ENCODE data around the gene MYL5.
"Not testable (repeated sequence)": the region's sequence is repeated elsewhere in the genome, so short reads cannot be mapped to it uniquely, and the experiment has no call there.

The MYL5 gene

GRCh38 chr4:657834-658667, 16.3 kb upstream of the MYL5 start:
- DNase-seq, result no peak

GRCh38 chr4:658681-659667, 15.4 kb upstream of the MYL5 start:
- DNase-seq, result no peak

DNA sequence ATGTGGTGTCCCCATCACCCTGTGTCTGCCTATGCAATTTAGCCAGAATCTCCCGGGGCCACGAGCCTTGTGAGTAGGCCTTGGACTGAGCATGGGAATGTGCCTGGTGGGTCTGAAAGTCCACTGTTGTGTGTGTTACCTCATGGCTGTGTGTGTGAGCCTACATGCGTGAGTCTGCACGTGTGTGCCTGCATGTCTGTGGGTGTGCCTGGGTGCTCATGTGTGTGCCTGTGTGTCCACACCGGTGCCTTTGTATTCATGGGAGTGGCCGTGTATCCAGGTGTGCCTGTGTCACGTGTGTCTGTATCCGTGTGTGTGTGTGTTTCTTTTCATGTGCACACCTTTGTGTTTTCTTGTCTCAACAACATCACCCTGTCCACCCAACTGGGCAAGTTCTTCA, 14.5 kb upstream of the MYL5 start:
- DNase-seq, result no peak

DNA sequence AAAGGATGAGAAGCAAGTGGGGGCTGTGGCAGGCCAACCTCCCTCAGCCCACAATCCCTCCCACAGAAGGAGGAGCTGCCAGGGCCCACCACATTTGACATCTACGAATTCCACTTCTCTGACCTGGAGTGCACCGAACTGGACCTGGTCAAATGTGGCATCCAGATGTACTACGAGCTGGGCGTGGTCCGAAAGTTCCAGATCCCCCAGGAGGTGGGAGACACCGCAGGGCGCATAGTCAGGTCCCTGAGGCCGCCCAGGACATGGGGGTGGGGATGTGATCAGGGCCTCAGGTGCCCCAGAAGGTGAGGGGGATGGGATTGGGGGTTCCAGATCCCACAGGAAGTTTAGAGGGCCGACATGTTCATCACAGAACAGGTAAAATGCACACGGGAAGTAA, 13.9 kb upstream of the MYL5 start:
- DNase-seq, result no peak

GRCh38 chr4:661231-661630, 13.1 kb upstream of the MYL5 start:
- no peak for DNase-seq

DNA sequence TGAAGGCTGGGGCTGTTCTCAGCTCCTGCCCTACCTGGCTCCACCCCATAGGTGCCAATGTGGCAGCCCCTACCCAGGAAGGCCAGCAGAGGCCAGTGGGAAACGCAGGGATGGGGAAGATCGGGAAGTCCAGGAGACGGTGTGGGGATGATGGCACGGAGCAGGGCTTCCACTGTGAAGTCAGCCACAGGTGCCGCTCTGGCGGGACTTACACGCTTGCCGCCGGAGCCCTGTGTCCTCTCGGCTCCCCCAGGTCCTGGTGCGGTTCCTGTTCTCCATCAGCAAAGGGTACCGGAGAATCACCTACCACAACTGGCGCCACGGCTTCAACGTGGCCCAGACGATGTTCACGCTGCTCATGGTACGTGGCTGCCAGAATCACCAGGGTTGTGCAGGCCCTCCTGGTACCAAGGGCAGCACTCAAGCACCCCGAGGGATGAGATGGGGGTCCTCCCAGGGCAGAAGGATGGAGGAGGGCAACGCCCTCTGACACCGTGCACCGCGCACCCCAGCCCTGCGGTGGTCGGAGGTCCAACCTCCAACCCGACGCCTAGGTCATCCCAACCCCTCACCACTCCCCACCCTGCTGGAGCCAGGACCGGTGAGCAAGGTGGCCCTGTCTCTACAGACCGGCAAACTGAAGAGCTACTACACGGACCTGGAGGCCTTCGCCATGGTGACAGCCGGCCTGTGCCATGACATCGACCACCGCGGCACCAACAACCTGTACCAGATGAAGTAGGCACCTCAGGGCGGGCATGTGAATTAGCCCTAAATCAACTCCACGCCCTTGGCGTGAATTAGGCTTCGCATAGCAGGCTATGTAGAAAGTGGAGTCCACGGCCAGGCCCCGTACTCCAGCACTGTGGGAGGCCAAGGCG, 12.2 kb upstream of the MYL5 start:
- no peak for DNase-seq

- DNase-seq, result no peak
These were observed 11.3 kb upstream of the MYL5 start for GRCh38 chr4:663046-663437.

- peak; percentile 46 for DNase-seq
These were observed 10.6 kb upstream of the MYL5 start for GRCh38 chr4:663438-664428.

- no peak for DNase-seq
These were observed 9.6 kb upstream of the MYL5 start for GRCh38 chr4:664713-665231.

DNA sequence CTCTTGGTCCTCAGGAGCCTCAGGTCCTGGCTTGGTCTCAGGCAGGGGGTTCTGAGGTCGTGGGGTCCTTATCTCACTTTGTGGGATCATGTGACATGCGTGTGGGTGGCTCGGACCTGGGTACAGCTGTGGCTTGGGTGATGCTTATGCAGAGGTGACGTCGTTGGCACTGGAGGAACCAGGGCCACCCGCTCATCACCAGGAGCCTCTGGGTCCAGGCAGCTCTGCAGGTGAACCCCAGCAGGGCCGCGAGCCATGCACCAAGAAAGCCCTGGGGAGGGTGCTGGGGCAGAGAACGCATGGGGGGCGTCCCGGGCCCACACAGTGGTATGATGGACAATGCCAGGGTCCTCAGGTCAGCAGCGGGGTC, 9.0 kb upstream of the MYL5 start:
- DNase-seq, result no peak

DNA sequence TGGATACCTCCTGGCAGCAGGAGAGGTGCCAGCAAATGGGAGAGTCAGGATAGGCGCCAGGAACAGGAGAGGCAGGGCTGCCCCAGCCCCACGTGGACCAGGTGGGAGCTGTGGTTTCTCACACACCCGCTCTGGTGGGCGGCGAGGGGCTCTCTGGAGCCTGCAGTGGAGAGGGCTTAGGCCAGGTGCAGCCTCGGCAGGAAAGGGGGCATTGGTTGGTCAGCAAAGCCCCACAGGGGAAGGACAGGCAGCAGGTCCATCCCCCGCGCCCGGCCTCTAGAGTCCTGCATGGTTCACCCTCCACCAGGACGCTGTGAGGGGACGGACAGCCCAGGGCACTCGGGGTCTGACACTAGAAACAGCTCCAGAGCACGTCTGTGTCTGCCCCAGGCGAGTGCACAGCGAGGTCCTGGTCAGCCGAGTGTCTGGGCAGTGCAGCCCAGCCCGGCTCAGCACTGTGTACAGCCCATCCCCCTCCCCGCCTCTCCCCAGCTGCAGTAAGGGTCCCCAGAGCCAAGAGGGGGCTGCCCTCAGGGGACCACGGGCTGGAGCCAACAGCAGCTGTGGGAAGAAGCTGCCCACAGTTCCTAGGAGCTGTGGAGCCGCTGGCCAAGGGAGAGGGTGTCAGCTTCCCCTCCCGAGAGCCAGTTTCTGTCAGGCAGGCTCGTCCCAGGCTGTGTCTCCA, 8.4 kb upstream of the MYL5 start:
- DNase-seq, result no peak

DNA sequence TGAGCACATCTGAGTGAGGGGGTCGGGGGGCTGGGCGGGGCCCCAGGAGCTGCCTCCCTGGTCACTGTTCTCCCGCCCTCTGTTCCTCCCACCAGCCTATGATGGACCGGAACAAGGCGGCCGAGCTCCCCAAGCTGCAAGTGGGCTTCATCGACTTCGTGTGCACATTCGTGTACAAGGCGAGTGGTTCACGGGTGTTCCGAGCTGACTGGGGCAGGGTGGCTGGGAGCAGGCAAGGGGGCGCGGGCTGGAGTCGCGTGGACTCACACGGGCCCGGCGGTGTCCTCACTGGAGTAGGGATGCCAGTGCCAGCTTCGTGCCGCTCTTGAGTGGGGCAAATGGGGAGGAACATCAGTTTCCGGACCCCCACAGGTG, 7.9 kb upstream of the MYL5 start:
- no peak for DNase-seq

DNA sequence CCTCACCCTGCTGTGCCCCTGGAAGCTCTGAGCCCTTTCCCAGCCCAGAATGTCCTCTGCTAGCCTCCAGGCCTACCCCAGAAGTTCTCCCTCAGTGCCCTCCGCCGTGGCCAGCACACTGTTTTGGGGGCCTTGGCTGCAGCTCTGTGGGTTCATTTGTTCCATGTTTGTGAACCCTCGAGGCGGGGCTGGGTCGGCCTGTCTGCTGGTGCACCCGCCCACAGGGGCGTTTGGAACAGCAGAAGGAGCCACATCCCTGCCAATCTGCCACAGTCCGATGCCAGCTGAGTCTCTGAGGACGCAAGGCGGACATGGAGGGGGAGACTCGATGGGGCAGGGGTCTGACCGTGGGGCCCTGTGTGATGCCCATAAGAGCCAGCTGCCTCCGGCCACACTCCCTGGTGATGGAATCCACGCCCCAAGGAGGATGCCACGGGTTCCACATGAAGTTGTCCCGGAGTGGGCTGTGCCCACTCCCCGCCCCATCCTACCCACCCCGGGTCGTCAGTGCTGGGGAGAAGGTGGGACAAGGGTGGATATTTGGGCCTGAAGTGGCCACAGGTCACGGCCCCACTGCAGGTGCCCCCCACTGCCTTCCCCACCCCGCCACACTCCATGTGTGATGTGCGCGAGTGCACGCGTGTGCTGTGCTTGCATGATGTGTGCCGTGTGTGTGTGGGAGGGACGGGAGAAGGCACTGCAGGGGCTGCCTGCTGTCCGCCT, 7.4 kb upstream of the MYL5 start:
- no peak for DNase-seq

DNA sequence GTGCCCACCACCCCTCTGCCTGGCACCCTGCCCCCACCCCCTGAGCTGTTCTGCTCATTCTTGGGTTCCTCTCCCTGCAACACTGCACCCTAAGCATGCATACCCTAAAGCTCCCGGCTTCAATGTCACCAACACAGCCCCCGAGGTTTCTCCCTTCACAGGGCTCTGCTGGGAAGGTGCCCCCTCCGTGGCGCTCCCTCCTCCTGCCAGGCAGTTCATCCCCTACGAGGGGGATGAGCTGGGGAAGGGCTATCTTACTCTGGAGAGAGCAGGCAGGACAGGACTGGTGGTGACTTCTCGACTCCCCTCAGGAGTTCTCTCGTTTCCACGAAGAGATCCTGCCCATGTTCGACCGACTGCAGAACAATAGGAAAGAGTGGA, 6.8 kb upstream of the MYL5 start:
- DNase-seq, result no peak

GRCh38 chr4:668219-668618, 6.1 kb upstream of the MYL5 start:
- not testable (repeated sequence) for DNase-seq

DNA sequence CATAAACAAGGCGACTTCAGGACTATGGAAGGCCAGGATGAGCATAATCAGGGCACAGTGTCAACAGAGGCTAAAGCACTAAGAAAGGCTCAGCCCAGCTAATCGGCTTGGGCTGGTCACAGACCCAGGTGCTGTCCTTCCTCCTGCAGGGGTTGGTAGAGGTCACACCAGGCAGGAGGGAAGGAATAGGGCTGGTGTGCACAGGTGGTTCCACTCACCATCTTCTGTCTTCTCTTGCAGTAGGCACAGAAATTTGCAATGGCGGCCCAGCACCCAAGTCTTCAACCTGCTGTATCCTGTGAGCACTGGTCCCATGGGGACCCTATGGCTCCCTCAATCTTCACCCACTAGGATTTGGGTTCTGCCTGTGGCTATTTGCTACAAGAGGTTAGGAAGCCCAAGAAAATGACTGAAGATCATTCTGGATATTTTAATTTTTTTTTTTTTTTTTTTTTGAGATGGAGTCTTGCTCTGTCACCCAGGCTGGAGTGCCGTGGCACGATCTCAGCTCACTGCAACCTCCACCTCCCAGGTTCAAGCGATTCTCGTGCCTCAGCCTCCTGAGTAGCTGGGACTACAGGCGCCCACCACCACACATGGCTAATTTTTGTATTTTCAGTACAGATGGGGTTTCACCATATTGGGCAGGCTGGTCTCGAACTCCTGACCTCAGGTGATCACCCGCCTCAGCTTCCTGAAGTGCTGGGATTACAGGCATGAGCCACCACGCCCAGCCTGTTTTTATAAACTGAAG, 4.4 kb upstream of the MYL5 start:
- not testable (repeated sequence) for DNase-seq

DNA sequence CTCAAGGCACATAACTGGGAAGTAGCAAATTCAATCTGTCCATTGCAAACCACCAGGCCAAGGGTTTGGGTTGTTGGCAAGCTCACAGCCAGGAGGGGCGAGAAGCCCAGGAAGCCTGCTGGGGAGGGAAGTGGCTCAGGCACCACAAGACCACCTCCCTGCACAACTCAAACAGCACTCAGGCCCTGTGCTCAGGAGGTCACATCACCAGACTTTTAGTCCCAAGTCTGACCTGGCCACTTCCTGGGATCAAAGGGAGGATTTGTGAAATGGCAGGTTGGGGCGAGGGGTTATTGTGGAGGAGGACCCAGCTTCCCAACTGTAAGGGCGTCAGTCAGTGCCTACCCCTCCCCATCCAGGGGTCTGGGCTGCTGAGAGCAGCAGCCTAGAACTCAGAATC, 2.6 kb upstream of the MYL5 start:
- no peak for DNase-seq

- DNase-seq, result no peak
These were observed 822 bp upstream of the MYL5 start for GRCh38 chr4:673349-674091.

All from KG1 (cell line).